A549 (cell line): ENCODE results near the gene UNC5C. TPM values are rescaled to one million over a fixed set of nuclear protein-coding genes. Genes with fewer than 3 reads are reported as not detected.

ENCODE experiments used
- ATAC-seq, 2 experiments: fragments of 200-7000 bp in 1 of 2; fragments of >200 bp in 1 of 2; cut with Nextera tagmentation in 1 of 2; cut with Tn5 transposase in 1 of 2; 3 replicates each; pipeline versions ENCODE4 v1.8.0 to v1.9.1; 2018 to 2020; ENCODE audit warnings: mild to moderate bottlenecking in 1 of 2, moderate library complexity in 1 of 2
- CTCF ChIA-PET: fragments of 300-600 bp; sonication (Branson Sonifier 250); formaldehyde crosslinking; extraction: SDS; loops from one replicate; lab custom pipeline; 2021; ENCODE audit warnings: antibody characterized with exemption, inconsistent platforms; lab: Yijun Ruan, JAX
- POLR2A ChIA-PET: fragments of 350-600 bp; formaldehyde crosslinking; extraction: SDS; loops from one replicate; lab custom pipeline; 2021; ENCODE audit warnings: antibody characterized with exemption, inconsistent platforms; lab: Yijun Ruan, JAX
- DNase-seq, 2 experiments: peaks; one replicate each; pipeline versions ENCODE4 v3.0.0 to v3.0.0-alpha.2; 2011 to 2016; ENCODE audit warnings: low read depth in 1 of 2, low spot score in 1 of 2
- FAIRE-seq: peaks from 2 replicates; lab custom pipeline; 2011; peaks lifted over from hg19 to GRCh38; lab: Jason Lieb, UNC
- H3K27ac ChIP-seq, 2 experiments: fragments of >200 bp; sonication (Bioruptor Twin); formaldehyde crosslinking; 3 replicates each; pipeline ENCODE4 v1.5.1; 2016 to 2017
- H3K4me1 ChIP-seq: fragments of >200 bp; sonication (Bioruptor Twin); formaldehyde crosslinking; 3 replicates; pipeline ENCODE4 v1.6.1; 2016
- H3K4me2 ChIP-seq: fragments of >200 bp; sonication (Bioruptor Twin); formaldehyde crosslinking; 3 replicates; pipeline ENCODE4 v1.6.1; 2016
- H3K4me3 ChIP-seq: fragments of >200 bp; sonication (Bioruptor Twin); formaldehyde crosslinking; 3 replicates; pipeline ENCODE4 v1.5.1; 2016
- H3K9me3 ChIP-seq: fragments of >200 bp; sonication (Bioruptor Twin); formaldehyde crosslinking; 3 replicates; pipeline ENCODE4 v1.6.1; 2016
- CBX8 ChIP-seq: fragments of 200-600 bp; sonication (generic); IDR thresholded peaks from 2 replicates; pipeline ENCODE4 v1.6.1; 2016
- CHD4 ChIP-seq: fragments of 200-600 bp; sonication (generic); IDR thresholded peaks from 2 replicates; pipeline ENCODE4 v1.6.1; 2016; ENCODE audit warnings: antibody characterized with exemption, mild to moderate bottlenecking, borderline replicate concordance
- EHF ChIP-seq: fragments of 250-450 bp; sonication (Bioruptor Pico); IDR thresholded peaks from 2 replicates; pipeline ENCODE4 v1.5.0; 2020; ENCODE audit warnings: mild to moderate bottlenecking
- EHMT2 ChIP-seq: fragments of 200-600 bp; sonication (generic); IDR thresholded peaks from 2 replicates; pipeline ENCODE4 v1.6.1; 2016; ENCODE audit warnings: antibody characterized with exemption, low read depth, mild to moderate bottlenecking, moderate library complexity
- EP300 ChIP-seq, 2 experiments: fragments of >200 bp; sonication (Bioruptor Twin); formaldehyde crosslinking; IDR thresholded peaks; 2 replicates in 1 of 2; 3 replicates in 1 of 2; pipeline ENCODE4 v1.6.1; 2016 to 2017
- ESRRA ChIP-seq: fragments of 150-350 bp; IDR thresholded peaks from 2 replicates; pipeline ENCODE4 v1.6.1; 2014; ENCODE audit warnings: mild to moderate bottlenecking, low read length, borderline replicate concordance
- FOSB ChIP-seq: fragments of 250-450 bp; sonication (Bioruptor Pico); IDR thresholded peaks from 2 replicates; pipeline ENCODE4 v1.5.0; 2020; ENCODE audit warnings: mild to moderate bottlenecking, moderate library complexity
- FOSL2 ChIP-seq, 2 experiments: fragments of 450-650 bp in 1 of 2; fragments of >200 bp in 1 of 2; sonication (Bioruptor Twin) in 1 of 2; formaldehyde crosslinking; IDR thresholded peaks; 2 replicates each; pipeline versions ENCODE4 v1.5.0 to v1.6.1; 2016 to 2020; ENCODE audit warnings: mild to moderate bottlenecking in 1 of 2, moderate library complexity in 1 of 2
- GATA3 ChIP-seq: IDR thresholded peaks from 2 replicates; pipeline ENCODE4 v1.6.1; 2012; ENCODE audit warnings: borderline replicate concordance
- HOXB13 ChIP-seq: fragments of 250-450 bp; sonication (Bioruptor Pico); IDR thresholded peaks from 2 replicates; pipeline ENCODE4 v1.5.0; 2020; ENCODE audit warnings: low read depth, mild to moderate bottlenecking, moderate library complexity
- HOXB5 ChIP-seq: fragments of 250-450 bp; sonication (Bioruptor Pico); IDR thresholded peaks from 2 replicates; pipeline ENCODE4 v1.5.0; 2020; ENCODE audit warnings: mild to moderate bottlenecking, moderate library complexity
- KDM1A ChIP-seq: fragments of 200-600 bp; sonication (generic); IDR thresholded peaks from 2 replicates; pipeline ENCODE4 v1.6.1; 2016; ENCODE audit warnings: low read depth, mild to moderate bottlenecking
- MAFK ChIP-seq: fragments of 450-650 bp; IDR thresholded peaks from 2 replicates; pipeline ENCODE4 v1.6.1; 2014; ENCODE audit not compliant: partially characterized antibody
- MAZ ChIP-seq: fragments of 150-350 bp; IDR thresholded peaks from 2 replicates; pipeline ENCODE4 v1.6.1; 2014; ENCODE audit warnings: antibody characterized with exemption, low read depth, low read length, borderline replicate concordance
- NFE2L2 ChIP-seq: fragments of 150-350 bp; conservative IDR thresholded peaks from 2 replicates; pipeline ENCODE4 v1.6.1; 2014; ENCODE audit warnings: low read length
- POLR2AphosphoS2 ChIP-seq: conservative IDR thresholded peaks from 2 replicates; pipeline ENCODE4 v1.6.1; 2012; ENCODE audit warnings: low read length, improper control_type of control experiment, inconsistent platforms
- RAD21 ChIP-seq, 2 experiments: fragments of >200 bp in 1 of 2; sonication (Bioruptor Twin) in 1 of 2; formaldehyde crosslinking in 1 of 2; IDR thresholded peaks in 1 of 2; conservative IDR thresholded peaks in 1 of 2; 2 replicates in 1 of 2; 3 replicates in 1 of 2; pipeline ENCODE4 v1.6.1; 2012 to 2018; ENCODE audit warnings: inconsistent platforms in 1 of 2
- RARB ChIP-seq: fragments of 250-450 bp; sonication (Bioruptor Pico); IDR thresholded peaks from 2 replicates; pipeline ENCODE4 v1.8.0; 2021; ENCODE audit warnings: mild to moderate bottlenecking, moderate library complexity
- SMC3 ChIP-seq: fragments of >200 bp; sonication (Bioruptor Twin); formaldehyde crosslinking; IDR thresholded peaks from 3 replicates; pipeline ENCODE4 v1.6.1; 2018; ENCODE audit warnings: inconsistent platforms
- SREBF2 ChIP-seq: fragments of 450-650 bp; IDR thresholded peaks from 2 replicates; pipeline ENCODE4 v1.6.1; 2014; ENCODE audit warnings: mild to moderate bottlenecking, moderate library complexity
- TFCP2L1 ChIP-seq: fragments of 250-450 bp; sonication (Bioruptor Pico); IDR thresholded peaks from 2 replicates; pipeline ENCODE4 v1.5.0; 2021; ENCODE audit warnings: mild to moderate bottlenecking
- TP53 ChIP-seq: fragments of 250-450 bp; sonication (Bioruptor Pico); IDR thresholded peaks from 2 replicates; pipeline ENCODE4 v1.5.0; 2021; ENCODE audit warnings: mild to moderate bottlenecking, moderate library complexity
- ZNF302 ChIP-seq: fragments of 250-450 bp; sonication (Bioruptor Pico); IDR thresholded peaks from 2 replicates; pipeline ENCODE4 v1.9.0; 2021; ENCODE audit warnings: inconsistent platforms, mild to moderate bottlenecking, moderate library complexity
- WGBS: methylation state at CpG from one replicate; pipeline ENCODE4 v1.1.6; 2017; ENCODE audit errors: missing lambda C conversion rate; 5-methylcytosine and 5-hydroxymethylcytosine counted together
- polyA plus RNA-seq, 4 experiments: library from polyadenylated mRNA; depleted of rRNA in 3 of 4; stranded (reverse); fragments of >200 nt; fragmentation: RNase III in 1 of 4; extraction: RNeasy Plus Mini Kit Qiagen cat#74134 plus additional on column Dnase treatment in 1 of 4; gene quantifications; 2 replicates in 3 of 4; 3 replicates in 1 of 4; pipeline ENCODE4 v1.2.3, GENCODE V29; 2011 to 2017
- TF ChIP-seq, protein P1 (sequence below): fragments of >200 bp; sonication (Bioruptor Twin); formaldehyde crosslinking; IDR thresholded peaks from 3 replicates; pipeline ENCODE4 v1.5.1; 2016
- TF ChIP-seq, protein P2 (sequence below): IDR thresholded peaks from 2 replicates; pipeline ENCODE4 v1.6.1; 2012
- TF ChIP-seq, protein P3 (sequence below): fragments of >200 bp; sonication (Bioruptor Twin); formaldehyde crosslinking; IDR thresholded peaks from 2 replicates; pipeline ENCODE4 v1.6.1; 2016
- TF ChIP-seq, protein P4 (sequence below): fragments of >200 bp; sonication (Bioruptor Twin); formaldehyde crosslinking; IDR thresholded peaks from 3 replicates; pipeline ENCODE4 v1.6.1; 2016

UNC5C gene
- polyA plus RNA-seq, 2 of the 4 experiments (the other 2 are of a cell fraction): 0.13 TPM; not detected in 1

DNA sequence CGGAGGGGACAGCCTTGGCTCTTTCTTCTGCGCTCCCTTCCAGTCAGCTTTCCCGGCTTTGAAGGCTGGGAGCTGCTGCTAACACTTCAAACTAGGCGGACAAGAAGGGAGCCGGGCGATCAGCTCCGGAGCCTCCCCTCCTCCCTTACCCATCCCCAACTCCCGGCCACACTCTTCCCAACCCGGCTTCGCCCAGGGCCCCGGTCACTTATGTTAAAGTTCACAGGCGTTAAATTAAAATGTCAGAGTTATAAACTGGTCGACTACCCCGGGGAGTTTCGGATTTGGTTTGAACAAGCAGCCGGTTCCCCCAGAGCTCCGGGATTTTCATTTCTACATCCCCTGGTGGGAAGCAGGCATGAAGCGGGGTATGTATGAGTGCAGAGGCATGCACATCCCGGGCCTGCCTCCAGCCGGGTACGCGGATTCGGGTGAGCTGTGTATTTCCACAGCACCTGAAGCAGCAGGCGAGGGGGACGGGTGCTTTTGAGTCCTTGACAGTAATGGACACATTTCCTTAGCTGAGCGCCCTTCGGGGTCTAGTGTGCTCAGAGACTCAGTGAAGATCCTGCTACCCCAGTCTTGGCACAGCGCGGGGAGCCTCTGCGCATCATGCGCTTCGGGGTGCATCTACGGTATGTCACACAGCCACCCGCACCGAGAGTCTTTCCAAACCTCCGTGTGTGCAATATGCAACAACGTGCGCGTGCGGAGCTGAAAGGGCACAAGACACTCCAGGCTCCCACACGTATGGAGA, 880 bp downstream of the UNC5C start:
- no peaks in the 10 kb centered on the region for H3K9me3 ChIP-seq
- DNase-seq: no peak
- no peak overlapping the region for H3K27ac ChIP-seq
- POLR2A ChIA-PET: no interaction called here
- TF ChIP-seq, protein P1, sequence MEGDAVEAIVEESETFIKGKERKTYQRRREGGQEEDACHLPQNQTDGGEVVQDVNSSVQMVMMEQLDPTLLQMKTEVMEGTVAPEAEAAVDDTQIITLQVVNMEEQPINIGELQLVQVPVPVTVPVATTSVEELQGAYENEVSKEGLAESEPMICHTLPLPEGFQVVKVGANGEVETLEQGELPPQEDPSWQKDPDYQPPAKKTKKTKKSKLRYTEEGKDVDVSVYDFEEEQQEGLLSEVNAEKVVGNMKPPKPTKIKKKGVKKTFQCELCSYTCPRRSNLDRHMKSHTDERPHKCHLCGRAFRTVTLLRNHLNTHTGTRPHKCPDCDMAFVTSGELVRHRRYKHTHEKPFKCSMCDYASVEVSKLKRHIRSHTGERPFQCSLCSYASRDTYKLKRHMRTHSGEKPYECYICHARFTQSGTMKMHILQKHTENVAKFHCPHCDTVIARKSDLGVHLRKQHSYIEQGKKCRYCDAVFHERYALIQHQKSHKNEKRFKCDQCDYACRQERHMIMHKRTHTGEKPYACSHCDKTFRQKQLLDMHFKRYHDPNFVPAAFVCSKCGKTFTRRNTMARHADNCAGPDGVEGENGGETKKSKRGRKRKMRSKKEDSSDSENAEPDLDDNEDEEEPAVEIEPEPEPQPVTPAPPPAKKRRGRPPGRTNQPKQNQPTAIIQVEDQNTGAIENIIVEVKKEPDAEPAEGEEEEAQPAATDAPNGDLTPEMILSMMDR: no peak
- no peak for TF ChIP-seq FOSB (CRISPR knock-in tag)
- TF ChIP-seq SMC3: no peak
- TF ChIP-seq HOXB13: no peak
- no peak for TF ChIP-seq RAD21 (conservative IDR thresholded peaks at IDR 0.05 in 1 of 2, IDR thresholded peaks at IDR 0.05 in 1 of 2)
- TF ChIP-seq TFCP2L1: no peak
- TF ChIP-seq SREBF2: no peak
- TF ChIP-seq NFE2L2: no peak
- no peak for TF ChIP-seq HOXB5
- no peak for TF ChIP-seq MAFK
- TF ChIP-seq, protein P2, sequence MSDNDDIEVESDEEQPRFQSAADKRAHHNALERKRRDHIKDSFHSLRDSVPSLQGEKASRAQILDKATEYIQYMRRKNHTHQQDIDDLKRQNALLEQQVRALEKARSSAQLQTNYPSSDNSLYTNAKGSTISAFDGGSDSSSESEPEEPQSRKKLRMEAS: no peak
- TF ChIP-seq GATA3: no peak
- no peak for TF ChIP-seq EP300 (IDR thresholded peaks at IDR 0.05)
- TF ChIP-seq, all 56 proteins: peak for 0
- Histone ChIP-seq H3K4me3 (peak overlapping the region; percentile 48), H3K4me2 (peak overlapping the region; percentile 99), H3K4me1 (0 out of 3 replicates have a peak, but pooled peaks cover 6% of the 10 kb centered on the region)
- CTCF ChIA-PET: interaction anchor here (1.2 to 1.3 kb wide), 2 partner anchors 15 to 37 kb away, joined by 3 read pairs; no protein-coding TSS in a partner anchor
- 2% methylated on average over 21 of the region's 41 CpGs for WGBS
- no peak for FAIRE-seq
- peak in 1 of 2 experiments; percentile 49; a peak in 3 of 6 replicates for ATAC-seq

DNA sequence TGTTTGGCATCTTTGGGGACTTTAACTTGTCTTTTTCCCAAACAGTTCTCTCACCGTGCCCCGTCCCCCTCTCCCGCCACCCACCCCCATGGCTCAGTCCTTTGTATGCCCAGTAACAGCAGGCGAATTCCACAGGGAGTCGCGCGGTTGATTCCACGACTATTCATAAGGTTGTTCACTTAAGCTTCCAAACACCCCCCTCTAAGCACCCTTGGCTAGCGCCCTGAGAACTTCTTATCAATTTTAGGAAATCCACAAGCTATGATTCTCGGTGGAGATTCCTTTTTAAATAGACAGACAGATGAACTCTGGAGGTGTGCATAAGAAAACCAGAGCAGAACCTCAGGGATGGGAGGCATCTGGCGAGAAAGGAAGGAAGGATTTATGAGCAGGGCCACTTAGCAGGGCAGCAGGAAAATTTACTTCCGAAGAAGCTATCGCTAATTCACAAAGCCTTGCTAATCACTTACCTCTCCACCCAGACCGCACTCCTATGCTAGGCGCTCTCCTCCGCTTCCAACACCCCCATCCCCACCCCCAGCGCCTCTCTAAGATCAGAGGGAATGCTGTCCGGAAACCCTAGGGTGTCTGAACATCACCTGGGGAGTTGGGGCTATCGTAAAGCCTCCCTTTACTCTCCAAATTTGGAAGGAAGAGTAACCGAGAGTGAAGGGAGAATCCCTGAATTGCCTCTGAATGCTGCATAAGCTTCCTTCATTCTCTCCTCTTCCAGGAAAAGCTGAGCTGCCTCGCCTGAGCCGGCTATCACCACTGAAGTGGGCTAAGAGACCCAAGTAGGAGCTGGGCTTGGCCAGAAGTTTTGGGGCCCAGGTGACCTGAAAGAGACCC, 1.7 kb downstream of the UNC5C start:
- H3K4me2 ChIP-seq: peak overlapping the region; percentile 99
- ATAC-seq: peak in 1 of 2 experiments; percentile 10; a peak in 1 of 6 replicates
- 0 out of 3 replicates have a peak, but pooled peaks cover 6% of the 10 kb centered on the region for H3K4me1 ChIP-seq
- peak overlapping the region; percentile 48 for H3K4me3 ChIP-seq
- TF ChIP-seq ESRRA: no peak
- TF ChIP-seq CBX8: no peak
- no peak for TF ChIP-seq FOSL2 (IDR thresholded peaks at IDR 0.05)
- TF ChIP-seq FOSL2 (CRISPR knock-in tag; IDR thresholded peaks at IDR 0.05): no peak
- TF ChIP-seq, protein P3, sequence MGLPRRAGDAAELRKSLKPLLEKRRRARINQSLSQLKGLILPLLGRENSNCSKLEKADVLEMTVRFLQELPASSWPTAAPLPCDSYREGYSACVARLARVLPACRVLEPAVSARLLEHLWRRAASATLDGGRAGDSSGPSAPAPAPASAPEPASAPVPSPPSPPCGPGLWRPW: no peak
- no peak for TF ChIP-seq ZNF302
- TF ChIP-seq EHF (CRISPR knock-in tag): no peak
- no peak for TF ChIP-seq MAZ
- no peak for TF ChIP-seq FOSB (CRISPR knock-in tag)
- DNase-seq: no peak
- no peaks in the 10 kb centered on the region for H3K9me3 ChIP-seq
- no peak for FAIRE-seq
- no peak overlapping the region for H3K27ac ChIP-seq
- 66% methylated on average over 16 of the region's 22 CpGs for WGBS
- ChIA-PET CTCF (interaction anchor here (0.5 to 1.3 kb wide), 4 partner anchors 15 to 350 kb away, joined by 3 read pairs; no protein-coding TSS in a partner anchor), POLR2A (no interaction called here)

DNA sequence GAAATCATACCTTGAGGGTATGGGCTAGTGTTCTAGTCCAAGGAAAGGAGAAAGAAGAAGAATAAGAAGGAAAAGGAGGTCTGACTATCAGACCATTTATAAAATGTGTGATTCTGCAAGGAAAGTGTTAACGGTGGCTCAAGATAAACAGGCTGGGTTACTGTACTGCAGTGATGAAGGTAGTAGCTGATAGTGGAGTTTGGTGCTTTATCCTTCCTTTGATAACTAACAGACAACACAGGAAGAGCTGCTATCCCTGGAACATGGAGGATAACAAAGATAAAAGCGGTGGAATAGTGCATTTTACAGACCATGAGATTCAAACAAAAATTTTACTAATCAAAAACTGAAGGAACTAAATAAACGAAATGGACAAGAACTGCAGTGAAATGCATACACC, 2.6 kb downstream of the UNC5C start:
- CTCF ChIA-PET: interaction anchor here (0.6 to 1.2 kb wide), 2 partner anchors 14 to 66 kb away, joined by 3 read pairs; no protein-coding TSS in a partner anchor
- POLR2A ChIA-PET: no interaction called here
- Histone ChIP-seq H3K4me2 (no peak overlapping the region), H3K9me3 (no peaks in the 10 kb centered on the region), H3K27ac (no peak overlapping the region), H3K4me3 (no peak overlapping the region), H3K4me1 (0 out of 3 replicates have a peak, but pooled peaks cover 6% of the 10 kb centered on the region)
- WGBS: 32% methylated on average over 3 of the region's 3 CpGs
- no peak for DNase-seq
- FAIRE-seq: no peak
- no peak for ATAC-seq
- TF ChIP-seq CHD4 (no peak), ESRRA (no peak), KDM1A (no peak), GATA3 (no peak), EHMT2 (no peak), POLR2AphosphoS2 (no peak), RARB (CRISPR knock-in tag) (no peak), TP53 (CRISPR knock-in tag) (no peak)
- TF ChIP-seq, protein P1: no peak
- TF ChIP-seq, protein P4, sequence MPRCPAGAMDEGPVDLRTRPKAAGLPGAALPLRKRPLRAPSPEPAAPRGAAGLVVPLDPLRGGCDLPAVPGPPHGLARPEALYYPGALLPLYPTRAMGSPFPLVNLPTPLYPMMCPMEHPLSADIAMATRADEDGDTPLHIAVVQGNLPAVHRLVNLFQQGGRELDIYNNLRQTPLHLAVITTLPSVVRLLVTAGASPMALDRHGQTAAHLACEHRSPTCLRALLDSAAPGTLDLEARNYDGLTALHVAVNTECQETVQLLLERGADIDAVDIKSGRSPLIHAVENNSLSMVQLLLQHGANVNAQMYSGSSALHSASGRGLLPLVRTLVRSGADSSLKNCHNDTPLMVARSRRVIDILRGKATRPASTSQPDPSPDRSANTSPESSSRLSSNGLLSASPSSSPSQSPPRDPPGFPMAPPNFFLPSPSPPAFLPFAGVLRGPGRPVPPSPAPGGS: no peak
